ENCODE measurements around the gene MINAR1.

GRCh38 chr15:79463043-79463780, 31.1 kb downstream of the MINAR1 start:
- TF ChIP-seq CTCF (IDR thresholded peaks at IDR 0.05) (no peak), EP300 (IDR thresholded peaks at IDR 0.05) (no peak)

All from ovary (tissue), 3 donors.